Stimulated activated CD4-positive, alpha-beta T cell treated with anti-CD3 and anti-CD28 coated beads, Interleukin-2, amount 100 ng/mL, for 48 hours (primary cell): ENCODE data around the gene ARHGEF39.
A peak's percentile ranks its signal among the peaks of the same experiment; 100 is the strongest.

Experiments used
- DNase-seq, 2 donors: peaks; one replicate each; pipeline ENCODE4 v3.0.0-alpha.2; 2020

ARHGEF39 gene

GRCh38 chr9:35664531-35665470 is at the start of gene ARHGEF39:
Gene ARHGEF39, minus strand, starts transcription at chr9:35665195. Its CDS starts 26 bp downstream, at chr9:35665169.
- DNase-seq: peak; percentile 65 to 71

DNA sequence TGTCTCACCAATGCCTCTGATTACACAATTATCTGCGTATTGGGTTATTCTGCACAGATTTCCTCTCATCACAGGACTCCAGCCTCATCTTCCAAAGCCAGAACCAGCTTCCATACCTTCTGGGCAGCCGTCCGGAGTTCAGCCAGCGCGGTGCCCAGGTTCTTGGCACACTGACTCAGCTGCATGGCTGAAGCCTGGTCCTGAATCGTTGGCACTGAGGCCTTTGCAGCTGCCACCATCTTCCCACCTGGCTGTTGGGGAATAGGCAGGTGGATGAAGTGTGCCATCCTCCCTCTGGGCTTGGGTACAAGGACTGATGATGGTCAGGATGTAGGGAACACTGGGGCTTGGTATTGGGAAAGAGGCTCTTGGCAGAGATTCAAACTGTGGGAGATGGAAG is 49.1 kb upstream of the ARHGEF39 start:
- DNase-seq: no peak

DNA sequence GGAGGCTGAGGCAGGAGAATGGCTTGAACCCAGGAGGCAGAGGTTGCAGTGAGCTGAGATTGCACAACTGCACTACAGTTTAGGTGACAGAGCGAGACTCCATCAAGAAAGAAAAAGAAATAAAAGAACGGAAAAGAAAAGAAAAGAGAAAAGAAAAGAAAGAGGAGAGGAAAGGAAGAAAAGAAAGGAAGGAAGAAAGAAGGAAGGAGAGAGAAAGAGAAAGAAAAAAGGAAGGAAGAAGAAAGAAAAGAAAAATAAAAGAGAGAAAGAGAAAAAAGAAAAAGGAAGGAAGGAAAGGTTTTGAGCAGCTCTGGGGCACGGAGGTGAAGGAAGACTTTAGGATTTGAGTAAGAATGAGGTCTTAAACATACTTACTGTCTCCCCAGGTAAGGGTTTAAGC is 48.6 kb upstream of the ARHGEF39 start:
- DNase-seq: no peak

- no peak for DNase-seq
Observed at GRCh38 chr9:35712762-35713400, 47.9 kb upstream of the ARHGEF39 start.

DNA sequence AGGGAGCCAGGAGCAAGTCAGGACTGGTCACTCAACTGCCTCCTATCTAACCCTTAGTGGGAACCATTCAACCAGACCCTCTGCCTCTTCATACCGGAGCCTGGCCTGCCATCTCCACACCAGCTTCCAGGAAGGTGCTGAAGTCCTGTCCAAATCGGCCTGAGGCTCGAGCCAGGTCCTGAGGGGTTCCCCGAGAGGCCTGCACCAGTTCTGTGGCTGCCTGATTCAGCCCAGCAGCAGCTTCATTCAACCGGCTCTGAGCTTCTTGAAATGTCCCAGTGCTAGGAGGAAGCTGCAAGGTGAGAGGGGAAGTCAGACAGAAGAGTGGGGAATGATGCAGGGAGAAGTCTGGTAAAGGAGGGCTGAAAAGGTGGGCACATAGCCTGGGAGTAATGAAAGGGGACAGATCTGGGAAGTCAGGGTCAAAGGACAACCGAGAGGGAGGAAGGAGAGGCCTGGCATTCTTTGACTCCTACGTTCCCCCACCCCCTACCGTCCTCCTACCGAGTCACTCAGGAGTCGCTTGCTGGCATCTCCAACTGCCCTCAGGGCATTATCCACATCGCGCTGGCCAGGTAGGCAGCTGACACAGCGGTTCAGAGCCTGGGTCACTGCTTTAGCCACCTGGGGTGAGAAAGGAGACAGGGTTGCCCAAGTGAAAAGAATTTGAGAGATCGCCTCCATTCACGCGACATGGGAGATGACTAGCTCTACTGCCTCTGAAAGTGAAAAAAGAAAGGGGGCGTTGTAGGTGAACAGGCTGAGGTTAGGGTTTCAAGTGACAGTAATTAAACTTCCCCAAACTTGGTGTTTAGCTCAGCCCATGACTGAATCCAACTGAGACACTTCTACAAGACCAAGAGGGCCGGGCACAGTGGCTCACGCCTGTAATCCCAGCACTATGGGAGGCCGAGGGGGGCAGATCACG is 46.8 kb upstream of the ARHGEF39 start:
- no peak for DNase-seq

DNA sequence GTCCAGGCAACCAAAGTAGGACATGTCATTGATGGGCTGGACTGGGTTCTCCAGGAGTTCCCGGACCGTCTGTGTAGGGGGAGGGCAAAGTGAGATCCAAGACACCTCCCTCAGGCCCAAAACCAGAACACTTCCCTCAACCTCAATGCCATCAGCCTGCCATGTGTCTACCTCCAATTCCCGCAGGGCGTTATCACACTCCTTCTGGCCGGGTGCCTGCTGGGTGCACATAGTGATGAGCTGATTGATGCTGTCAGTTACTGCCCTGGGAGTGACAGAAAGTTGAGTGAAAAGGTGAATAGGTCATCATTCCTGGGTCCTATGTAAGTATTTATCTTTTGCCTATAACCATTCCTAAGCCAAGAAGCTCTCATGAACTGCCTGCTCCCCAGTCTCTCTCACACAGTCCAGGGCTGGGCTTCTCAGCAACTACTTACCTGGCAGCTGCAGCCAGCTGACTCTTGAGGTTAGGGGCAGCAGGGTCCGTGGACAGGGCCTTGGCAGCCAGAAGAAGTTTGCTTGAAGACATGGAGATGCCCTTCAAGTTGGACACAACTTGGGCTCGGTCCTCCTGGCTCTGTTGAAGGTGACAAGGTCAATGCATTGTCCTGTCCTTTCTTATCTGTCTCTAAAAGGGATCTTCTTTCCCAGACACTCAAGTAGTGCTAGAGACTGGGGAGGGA is 46.0 kb upstream of the ARHGEF39 start:
- DNase-seq: no peak

GRCh38 chr9:35708146-35708545 is 43.2 kb upstream of the ARHGEF39 start:
- DNase-seq: no peak

DNA sequence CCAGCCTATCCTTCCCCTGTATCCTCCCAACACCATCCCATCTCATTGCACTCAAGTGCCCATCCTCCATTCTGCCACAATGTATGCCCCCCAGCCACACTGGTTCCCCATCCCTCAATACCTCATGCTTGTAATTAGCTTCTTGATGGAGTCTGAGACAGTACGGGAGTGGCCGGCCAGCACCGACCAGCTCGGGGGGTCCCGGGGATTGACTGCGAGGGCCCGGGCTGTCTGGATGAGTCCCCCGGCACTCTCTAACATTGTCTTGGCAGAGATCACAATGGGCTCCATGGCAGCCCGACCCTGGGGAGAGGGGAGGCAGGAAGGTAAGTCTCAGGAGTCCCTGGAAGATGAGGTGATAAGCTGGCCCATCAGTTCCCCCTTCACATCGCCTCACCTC is 42.0 kb upstream of the ARHGEF39 start:
- DNase-seq: no peak

DNA sequence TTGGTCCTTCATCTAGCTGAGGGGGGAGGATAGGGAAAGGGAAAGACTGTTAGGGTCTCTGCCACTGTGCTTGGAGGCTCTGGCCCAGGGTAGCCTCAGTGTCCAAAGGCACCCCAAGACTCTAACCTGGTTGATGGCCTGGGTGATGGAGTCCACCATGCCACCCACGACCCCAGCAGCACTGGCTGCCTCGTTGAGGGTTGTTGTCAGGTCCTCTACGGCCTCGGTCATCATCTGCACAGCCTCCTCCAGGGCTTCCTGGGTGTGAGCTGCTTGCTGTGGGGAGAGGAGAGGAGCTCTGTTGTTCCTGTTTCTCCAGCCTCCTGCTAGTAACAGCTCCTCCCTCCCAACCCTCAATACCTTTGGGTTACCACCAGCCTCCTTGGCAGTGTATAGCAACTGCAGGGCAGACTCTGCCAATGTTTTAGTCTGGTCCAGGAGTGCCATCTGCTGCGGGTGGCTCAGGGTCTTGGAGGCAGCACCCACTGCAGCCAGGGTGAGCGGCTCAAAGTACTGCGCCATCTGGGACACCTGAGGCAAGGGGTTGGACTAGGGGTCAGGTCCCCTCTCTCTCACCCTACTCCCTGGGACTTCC is 40.9 kb upstream of the ARHGEF39 start:
- no peak for DNase-seq

DNA sequence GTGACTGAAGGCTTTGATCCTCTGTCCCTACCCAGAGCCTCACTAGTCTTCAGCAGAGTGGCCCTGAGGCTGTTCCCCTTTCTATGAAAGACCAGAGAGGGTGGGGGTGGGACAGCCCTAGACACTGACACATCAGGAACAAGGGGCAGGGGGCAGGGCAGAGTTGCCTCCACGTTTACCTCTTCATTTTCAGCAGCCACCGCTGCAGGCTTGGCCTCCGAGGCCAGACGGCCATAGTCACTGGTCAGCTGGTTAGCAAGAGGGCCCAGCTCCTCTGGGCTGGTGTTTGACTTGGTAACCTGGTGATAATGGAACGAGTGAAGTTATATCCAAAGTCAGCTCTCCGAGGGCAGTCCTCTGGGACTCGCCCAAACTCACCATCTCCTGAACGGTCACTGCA is 40.4 kb upstream of the ARHGEF39 start:
- no peak for DNase-seq

DNA sequence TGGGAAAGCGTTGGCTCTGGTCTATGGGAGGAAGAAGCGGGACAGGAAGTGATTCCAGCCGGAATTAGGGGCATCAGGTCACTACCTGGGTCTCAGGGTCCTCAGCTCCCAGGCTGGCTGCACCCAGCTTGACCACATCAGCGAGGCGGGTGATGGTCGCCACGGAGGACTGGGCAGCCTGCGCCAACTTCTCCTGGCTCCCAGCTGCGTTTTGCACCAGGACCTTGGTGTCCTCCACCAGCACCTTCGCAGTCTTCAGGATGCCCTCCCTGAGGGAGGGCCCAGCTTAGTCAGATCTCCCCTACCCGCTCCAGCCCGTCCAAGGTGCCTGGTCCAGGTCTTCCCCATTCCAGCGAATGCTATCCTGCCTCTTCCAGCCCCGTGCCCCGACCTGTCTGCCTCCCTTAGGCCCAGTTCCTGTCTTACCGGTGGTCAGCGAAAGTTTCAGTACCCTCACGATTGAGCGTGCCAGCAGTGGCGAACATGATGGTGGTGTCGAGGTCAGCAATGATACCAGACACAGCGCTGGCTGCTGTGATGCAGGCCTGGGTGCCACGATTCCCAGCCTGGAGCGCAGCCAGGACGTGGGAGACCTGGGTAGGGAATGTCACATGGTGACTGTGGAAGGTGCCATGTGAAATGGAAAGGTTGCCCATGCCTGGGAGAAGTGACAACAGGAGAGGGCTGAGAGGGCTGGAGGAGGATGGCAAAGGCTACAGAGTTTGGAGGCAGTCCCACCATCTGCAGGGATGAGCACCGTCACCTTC is 39.1 kb upstream of the ARHGEF39 start:
- DNase-seq: no peak

DNA sequence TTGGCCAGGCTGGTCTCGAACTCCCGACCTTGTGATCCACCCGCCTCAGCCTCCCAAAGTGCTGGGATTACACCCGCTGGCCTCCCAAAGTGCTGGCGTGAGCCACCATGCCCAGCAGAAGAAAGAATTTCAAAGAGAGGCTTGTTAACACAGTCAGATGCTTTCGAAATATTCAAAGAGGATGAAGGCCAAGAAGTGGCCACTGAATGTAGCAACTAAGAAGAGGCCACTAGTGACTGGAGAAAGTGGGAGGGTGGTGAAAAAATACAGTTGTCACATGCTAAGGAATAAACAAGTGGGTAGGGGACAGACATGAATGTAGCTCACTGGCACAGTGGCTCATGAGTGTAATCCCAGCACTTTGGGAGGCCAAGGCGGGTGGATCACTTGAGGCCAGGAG is 37.7 kb upstream of the ARHGEF39 start:
- DNase-seq: no peak

- no peak for DNase-seq
Observed at GRCh38 chr9:35700942-35701341, 35.9 kb upstream of the ARHGEF39 start.

GRCh38 chr9:35700031-35700430 is 35.0 kb upstream of the ARHGEF39 start:
- no peak for DNase-seq

DNA sequence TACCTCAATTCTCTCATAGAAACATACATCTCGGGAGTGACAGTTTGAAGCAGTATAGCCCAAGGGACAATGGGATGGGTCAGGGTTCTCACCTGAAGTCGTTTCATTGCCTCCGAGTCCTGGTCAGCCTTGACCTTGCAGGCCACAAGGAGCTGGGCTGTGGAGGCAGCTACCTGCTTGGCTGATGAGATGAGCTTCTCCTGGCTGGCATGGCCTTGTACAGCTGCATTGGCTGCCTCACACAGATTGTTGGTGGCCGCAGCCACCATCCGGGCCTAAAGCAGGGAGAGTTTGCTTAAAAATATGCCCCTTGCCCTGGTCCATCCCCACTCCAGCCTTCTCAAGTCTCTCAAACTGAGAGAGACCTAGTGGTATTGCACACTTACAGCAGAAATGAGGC is 33.2 kb upstream of the ARHGEF39 start:
- DNase-seq: no peak

DNA sequence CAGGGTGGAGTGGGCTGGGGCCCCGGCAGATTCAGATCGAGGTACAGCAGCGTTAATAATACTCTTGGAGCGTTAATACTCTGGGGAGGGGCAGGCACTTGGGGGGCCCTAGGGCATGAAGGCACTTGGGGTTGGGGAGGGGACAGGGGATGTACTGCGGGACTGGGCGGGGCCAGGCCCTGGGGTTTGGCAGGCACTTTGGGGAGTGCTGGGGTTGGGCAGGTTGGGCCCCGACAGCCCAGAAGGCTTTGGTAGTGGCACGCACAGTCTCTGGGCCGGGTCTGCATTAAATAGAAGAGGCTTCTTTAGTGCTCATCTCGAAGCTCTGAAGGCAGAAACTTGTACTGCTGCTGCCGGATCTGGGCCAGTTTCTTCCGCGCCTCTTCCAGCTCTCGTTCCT is 32.5 kb upstream of the ARHGEF39 start:
- no peak for DNase-seq

GRCh38 chr9:35696520-35697215 is 31.7 kb upstream of the ARHGEF39 start:
- peak; percentile 41 to 44 for DNase-seq

GRCh38 chr9:35695943-35696401 is 31.0 kb upstream of the ARHGEF39 start:
- DNase-seq: no peak

DNA sequence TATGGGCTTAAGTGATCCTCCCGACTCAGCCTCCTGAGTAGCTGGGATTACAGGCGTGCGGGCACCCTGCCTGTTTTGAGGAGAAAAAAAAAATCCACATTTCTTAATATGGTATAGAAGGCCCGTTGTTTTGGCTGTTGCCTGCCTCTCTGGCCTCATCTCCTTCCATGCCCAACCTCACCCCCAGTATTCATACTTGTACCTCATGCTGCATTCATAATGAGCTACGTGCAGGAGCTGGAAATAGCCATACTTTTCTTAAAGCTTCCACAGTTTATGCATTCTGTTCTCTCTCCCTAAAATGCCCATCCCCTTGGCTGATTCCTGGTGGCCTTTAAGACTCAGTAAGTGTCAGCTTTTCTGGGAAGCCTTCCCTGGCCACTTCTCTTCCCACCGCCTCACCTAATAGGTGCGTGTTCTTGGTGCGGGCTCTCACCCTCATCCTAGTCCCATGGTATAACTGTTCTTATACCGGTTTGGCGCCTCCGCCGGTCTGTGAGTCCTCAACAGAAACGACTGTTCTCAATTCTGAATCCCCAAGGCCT is 26.8 kb upstream of the ARHGEF39 start:
- DNase-seq: no peak

- no peak for DNase-seq
Observed at GRCh38 chr9:35691334-35691650, 26.3 kb upstream of the ARHGEF39 start.
